ENCODE results near the gene TMEM52. TPM values are rescaled to one million over a fixed set of nuclear protein-coding genes. Genes with fewer than 3 reads are reported as not detected.

The TMEM52 gene
- total RNA-seq, 1 experiment from 2014 or later: 5.3 TPM

DNA sequence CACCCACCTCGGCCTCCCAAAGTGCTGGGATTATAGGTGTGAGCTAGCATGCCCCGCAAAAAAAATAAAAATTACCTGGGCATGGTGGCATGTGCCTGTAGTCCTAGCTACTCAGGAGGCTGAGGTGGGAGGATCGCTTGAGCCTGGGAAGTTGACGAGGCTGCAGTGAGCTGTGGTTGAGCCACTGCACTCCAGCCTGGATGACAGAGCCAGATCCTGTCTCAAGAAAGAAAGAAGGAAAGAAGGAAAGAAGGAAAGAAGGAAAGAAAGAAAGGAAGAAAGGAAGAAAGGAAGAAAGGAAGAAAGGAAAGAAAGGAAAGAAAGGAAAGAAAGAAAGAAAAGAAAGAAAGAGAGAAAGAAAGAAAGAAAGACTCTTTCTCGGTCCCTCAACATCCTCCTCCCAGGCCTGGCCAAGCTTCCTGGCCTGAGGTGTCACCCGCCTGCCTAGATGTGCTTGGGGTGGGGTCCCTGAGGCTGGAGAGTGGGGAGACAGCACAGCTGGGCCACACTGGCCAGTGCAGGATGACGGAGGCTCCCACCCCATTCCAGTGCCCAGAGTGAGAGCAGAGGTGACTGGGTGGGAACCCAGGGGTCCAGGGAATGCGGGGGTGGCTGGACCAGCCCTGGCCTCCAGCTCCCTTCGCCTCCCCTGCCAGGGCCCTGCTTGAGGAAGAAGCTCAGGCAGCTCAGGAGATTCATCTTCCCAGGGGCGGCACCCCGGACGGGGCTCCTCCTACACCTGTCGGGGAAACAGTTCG, 18.0 kb downstream of the TMEM52 start:
- in situ Hi-C loops (cut with HindIII; ENCODE audit: low sequenced_read_pairs): no loop called here
- no peak for DNase-seq (ENCODE audit: low spot score)

GRCh38 chr1:1899967-1900327, 19.1 kb downstream of the TMEM52 start:
- in situ Hi-C loops (cut with HindIII; ENCODE audit: low sequenced_read_pairs): no loop called here
- DNase-seq (ENCODE audit: low spot score): no peak

DNA sequence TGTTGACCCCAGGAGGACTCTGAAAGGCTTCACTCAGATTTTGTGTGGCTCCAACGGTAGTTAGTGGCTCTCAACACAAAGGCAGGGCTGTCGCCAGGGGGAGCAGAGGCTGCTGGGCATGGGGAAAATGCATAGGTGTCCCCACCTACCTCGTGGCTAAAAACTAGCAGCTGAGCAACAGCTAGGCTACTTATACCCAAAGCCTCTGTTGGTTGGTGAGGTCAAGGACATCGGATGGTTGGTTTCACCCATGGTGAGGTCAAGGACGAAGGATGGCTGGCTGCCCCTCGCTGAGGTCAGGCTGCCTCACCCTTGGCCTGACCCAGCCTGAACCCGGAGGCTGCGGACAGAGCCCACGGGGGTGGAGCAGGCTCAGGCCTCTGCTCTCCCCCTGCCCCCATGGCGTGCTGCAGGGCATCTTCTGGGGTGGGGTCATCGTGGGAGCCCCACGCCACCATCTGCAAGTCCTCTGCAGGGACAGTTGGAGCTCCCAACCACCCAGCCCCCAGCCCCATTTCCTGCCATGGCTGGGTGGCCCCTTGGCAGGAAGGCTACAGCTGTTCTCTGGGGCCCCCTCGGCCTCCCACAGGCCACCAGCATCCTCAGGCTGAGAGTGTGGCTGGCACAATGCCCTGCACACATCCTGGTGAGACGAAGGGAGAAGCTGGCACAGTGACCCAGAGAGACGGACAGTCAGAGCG, 19.7 kb downstream of the TMEM52 start:
- in situ Hi-C loops (cut with HindIII; ENCODE audit: low sequenced_read_pairs): no loop called here
- no peak for DNase-seq (ENCODE audit: low spot score)

GRCh38 chr1:1898246-1898933, 20.7 kb downstream of the TMEM52 start:
- in situ Hi-C loops (cut with HindIII; ENCODE audit: low sequenced_read_pairs): no loop called here

DNA sequence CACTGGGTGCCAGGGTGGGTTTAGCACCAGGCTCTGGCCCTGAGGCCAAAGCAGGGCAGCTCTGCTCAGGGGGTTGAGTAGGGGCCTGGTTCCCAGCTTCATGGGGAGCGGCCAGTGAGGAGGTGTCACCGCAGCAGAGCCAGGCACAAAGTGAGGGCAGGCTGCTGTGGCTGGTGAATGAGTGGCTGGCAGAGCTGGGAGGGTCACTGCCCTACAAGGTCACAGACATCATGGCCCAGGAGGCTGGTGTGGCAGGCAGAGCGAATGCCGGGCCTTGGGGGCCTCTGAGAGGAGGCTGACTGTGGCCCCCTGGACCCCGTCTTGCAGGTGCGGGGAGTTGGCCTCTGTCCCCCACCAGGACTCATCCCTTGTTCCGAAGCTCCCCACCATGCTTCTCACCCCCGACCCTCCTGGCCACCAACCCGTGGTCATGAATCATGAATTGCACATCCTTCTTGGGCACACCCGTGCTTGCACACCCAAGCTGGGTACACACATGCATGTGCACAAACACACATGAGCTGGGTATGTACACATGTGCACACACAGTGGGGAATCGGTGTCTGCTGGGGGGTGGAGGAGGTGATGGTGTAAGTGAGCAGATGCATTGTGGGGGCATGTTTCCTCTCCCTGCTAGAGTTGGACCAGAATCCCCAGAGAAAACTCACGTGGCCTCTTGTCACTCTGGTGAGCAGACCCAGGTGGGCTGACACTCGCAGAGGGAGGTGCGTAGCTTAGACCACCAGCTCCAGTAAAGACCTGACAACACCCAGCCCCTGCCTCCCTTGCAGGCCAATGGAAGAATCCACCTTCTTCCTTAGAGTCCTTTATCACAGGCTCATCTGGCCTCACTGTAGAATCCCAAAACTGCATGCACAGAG, 23.4 kb downstream of the TMEM52 start:
- in situ Hi-C loops (cut with HindIII; ENCODE audit: low sequenced_read_pairs): no loop called here

More at GRCh38 chr1:1898246-1898933, 20.7 kb downstream of the TMEM52 start:
- DNase-seq (ENCODE audit: low spot score): no peak

DNA sequence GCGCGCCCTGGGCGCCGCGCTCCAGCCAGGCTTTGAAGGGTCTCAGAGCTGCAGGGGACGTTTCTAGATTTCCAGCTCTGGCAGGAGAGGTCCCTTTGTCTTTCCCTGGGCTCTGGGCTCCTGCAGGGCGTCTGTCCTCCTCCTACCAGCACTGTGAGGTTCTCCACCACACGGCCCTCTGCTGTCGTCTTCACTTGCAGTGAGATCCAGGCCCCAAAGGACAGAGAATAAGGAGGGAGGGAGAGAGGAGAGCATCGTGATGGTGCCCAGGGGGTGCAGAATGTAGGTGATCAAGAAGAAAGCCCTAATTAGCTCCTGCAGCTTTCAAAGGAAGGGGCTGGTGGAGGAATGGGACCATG, 24.0 kb downstream of the TMEM52 start:
- in situ Hi-C loops (cut with HindIII; ENCODE audit: low sequenced_read_pairs): no loop called here

More for the DNA sequence above, 23.4 kb downstream of the TMEM52 start:
- DNase-seq (ENCODE audit: low spot score): no peak

DNA sequence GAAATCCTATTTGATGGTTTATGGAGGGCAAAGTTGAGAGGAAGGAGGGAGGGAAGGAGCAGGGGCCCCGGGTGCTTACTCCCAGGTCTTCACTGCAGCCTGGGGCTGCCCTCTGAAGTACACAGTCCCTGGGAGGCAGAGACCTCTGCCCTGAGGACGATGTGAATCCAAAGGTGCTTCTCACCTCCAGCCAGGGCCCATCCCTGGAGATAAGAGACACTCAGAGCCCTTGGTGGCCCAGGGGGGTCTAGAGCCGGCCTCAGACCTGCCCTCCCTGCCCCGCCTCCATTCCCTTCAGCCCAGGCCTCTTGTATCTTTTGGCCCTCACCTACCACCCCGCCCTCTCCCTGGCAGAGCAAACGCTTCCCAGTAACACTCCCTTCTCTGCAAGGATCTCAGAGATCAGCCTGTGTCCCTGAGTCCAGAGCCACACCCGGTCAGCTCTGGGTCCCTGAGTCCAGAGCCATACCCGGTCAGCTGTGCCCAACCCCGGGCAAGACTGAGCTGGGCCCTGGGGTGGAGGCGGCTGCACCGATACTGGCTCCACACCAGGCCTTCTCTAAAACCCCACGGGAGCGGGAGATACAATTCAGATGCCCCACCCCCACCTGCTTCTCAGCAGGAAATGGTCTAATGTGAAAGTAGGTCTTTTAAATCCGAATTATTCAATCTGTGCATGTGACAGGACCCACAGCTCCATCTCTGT, 24.6 kb downstream of the TMEM52 start:
- no peak for DNase-seq (ENCODE audit: low spot score)
- in situ Hi-C loops (cut with HindIII; ENCODE audit: low sequenced_read_pairs): no loop called here

More for the DNA sequence above, 24.0 kb downstream of the TMEM52 start:
- DNase-seq (ENCODE audit: low spot score): no peak

- in situ Hi-C loops (cut with HindIII; ENCODE audit: low sequenced_read_pairs): no loop called here
These were observed 25.1 kb downstream of the TMEM52 start for GRCh38 chr1:1893997-1894353.

DNA sequence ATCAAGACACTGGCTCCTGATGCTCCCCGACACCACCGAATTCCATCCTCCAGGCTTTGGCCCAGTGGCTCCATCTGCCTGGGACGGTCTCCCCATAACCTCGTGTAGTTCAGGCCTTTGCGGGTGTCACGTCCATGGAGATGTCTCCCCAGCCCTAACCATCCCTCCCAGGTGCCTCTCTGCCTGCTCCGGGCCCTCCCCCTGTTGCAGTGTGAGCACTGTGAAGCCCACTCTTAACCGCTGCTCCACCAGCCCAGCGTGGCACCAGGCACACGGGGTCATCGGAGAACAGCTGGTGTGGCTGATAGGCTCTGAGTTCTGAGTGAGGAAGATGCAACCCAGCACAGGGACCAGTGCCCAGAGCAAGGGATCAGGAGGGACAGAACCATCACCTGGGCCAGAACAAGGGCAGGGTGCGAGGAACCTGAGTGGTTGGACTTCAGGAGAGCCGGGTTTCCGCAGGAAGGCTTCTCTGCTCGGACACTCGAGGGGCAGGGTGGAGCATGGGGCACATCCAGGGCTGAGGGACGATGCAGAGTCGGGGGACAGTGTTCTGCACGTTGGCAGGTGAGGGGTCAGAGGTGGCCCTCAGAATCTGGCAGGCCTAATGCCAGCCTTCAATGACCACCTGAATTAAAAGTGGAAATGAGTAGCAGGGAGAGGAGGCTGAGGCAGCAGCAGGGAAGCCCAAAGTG, 25.6 kb downstream of the TMEM52 start:
- DNase-seq (ENCODE audit: low spot score): no peak
- in situ Hi-C loops (cut with HindIII; ENCODE audit: low sequenced_read_pairs): no loop called here

More at GRCh38 chr1:1893997-1894353, 25.1 kb downstream of the TMEM52 start:
- no peak for DNase-seq (ENCODE audit: low spot score)

DNA sequence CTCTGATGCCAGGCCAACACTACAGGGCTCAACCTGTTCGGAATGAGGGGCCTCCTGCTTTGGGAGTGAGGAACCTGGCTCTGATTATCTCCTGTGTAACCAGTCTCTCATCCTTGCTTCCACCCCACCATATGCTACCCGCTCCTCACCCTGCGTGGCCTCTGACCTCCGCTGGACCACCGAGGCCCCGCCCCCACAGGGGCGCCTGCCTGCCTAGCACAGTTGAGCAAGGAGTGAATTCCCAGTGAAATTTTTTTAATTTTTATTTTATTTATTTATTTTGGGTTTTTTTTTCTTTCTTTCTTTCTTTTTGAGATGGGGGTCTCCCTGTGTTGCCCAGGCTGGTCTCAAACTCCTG, 26.3 kb downstream of the TMEM52 start:
- no peak for DNase-seq (ENCODE audit: low spot score)
- in situ Hi-C loops (cut with HindIII; ENCODE audit: low sequenced_read_pairs): no loop called here

GRCh38 chr1:1892079-1892762, 26.9 kb downstream of the TMEM52 start:
- in situ Hi-C loops (cut with HindIII; ENCODE audit: low sequenced_read_pairs): no loop called here
- no peak for DNase-seq (ENCODE audit: low spot score)

- in situ Hi-C loops (cut with HindIII; ENCODE audit: low sequenced_read_pairs): no loop called here
- no peak for DNase-seq (ENCODE audit: low spot score)
These were observed 27.6 kb downstream of the TMEM52 start for GRCh38 chr1:1891349-1892078.

GRCh38 chr1:1890506-1891348, 28.4 kb downstream of the TMEM52 start, which contains the start of gene GNB1:
Gene GNB1, minus strand, starts transcription at chr1:1891087. Its CDS starts 65,634 bp downstream, at chr1:1825453.
- peak; percentile 83 for DNase-seq (ENCODE audit: low spot score)
- in situ Hi-C loops (cut with HindIII; ENCODE audit: low sequenced_read_pairs): no loop called here

DNA sequence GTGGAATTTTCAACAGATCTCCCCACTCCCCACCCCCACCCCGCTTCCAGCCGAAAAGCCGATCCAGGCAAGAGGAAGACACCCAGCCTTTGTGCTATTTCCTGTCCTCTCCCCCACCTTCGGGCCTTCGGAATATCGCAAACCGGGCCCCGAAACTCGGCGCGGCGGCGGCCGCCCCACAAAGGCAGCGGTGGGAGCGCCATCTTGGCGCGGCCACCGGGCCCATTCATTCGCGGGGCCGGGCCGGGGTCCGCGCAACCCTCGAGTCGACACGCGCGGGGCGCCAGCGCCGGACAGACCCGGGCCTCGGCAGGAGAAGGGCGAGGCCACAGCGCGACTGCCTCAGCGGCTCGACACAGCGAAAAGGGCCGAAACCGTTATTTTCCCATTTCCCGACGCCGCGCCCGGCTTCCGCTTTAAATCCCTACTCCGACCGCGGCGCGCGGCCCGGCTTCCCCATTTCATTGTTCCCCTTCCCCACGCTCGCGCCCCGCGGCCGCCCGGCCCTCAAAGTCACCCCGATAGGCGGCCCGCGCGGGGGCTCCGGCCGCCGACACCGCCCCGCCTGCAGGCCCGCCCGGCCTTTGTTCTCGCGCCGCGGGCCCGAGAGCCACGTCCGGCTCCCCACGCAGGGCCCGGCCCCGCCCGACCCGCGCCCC, 29.1 kb downstream of the TMEM52 start:
- DNase-seq (ENCODE audit: low spot score): no peak
- in situ Hi-C loops (cut with HindIII; ENCODE audit: low sequenced_read_pairs): loop anchor here (10.0 kb wide), 1 partner anchor 65 kb away; no protein-coding TSS in a partner anchor

DNA sequence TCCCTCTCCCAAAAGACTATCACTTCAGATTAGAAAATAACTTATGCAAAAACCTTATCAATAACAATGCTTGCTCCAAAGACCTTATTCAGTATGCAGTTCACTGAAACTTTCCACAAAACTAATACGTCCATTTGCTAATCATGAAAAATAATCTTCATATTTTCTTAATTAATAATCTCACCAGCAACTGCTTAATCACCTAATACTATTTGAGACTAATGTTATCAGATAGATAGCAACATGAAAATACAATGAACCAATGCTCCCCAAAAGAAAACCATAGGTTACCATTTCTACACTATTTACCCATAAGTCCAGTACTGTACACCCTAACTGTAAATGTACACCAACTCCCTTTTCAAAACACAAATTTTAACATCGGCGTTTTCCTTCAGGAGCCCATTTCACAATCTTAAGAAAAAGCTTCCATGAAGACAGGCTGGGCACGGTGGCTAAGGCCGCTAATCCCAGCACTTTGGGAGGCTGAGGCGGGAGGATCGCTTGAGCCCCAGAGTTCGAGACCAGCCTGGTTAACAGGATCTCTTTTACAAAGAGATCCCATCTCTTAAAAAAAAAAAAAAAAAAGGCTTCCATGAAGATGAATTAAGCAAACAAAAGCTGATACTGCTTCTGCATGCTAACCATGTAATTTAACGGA, 29.9 kb downstream of the TMEM52 start:
- in situ Hi-C loops (cut with HindIII; ENCODE audit: low sequenced_read_pairs): loop anchor here (10.0 kb wide), 1 partner anchor 64 kb away; no protein-coding TSS in a partner anchor
- no peak for DNase-seq (ENCODE audit: low spot score)
